ENCODE results near the gene SLC5A2.
"Not testable (repeated sequence)": the region's sequence is repeated elsewhere in the genome, so short reads cannot be mapped to it uniquely, and the experiment has no call there.

Gene SLC5A2

DNA sequence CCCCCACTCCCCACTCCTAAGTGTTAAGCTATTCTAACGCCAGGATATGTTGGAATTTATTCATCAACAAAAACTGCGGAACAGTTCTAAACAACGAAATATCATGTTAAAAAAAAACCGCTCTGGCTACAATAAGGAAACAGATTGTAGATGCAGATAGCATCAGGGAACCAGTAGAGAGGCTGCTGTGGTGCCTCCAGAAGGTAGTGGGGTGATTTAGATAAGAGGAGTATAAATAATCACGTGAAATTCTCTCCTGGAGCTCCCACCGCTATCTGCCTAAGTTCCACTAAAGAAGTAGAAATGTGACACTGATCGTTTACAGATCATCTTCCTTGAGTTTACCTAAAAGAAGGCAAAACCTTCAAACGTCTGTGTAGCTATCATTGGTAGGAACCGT, 52.8 kb downstream of the SLC5A2 start:
- H4K8ac ChIP-seq (ENCODE audit: low read depth, low read length), result no peak overlapping the region
- no peak overlapping the region for H3K27ac ChIP-seq (replicated peaks; ENCODE audit: low read length)
- no peak overlapping the region for H2BK120ac ChIP-seq (ENCODE audit: low read depth, low read length)
- peaks cover 0 to 1% of the 10 kb centered on the region in 2 donors for H3K4me1 ChIP-seq (ENCODE audit: control insufficient read depth in 2 of 2, insufficient read depth in 1 of 2, low read depth in 1 of 2, low read length in 2 of 2)
- no peak overlapping the region for H3K4me3 ChIP-seq (ENCODE audit: low read length in 2 of 2)
- H3K79me1 ChIP-seq (ENCODE audit: low read depth, low read length), result no peaks in the 10 kb centered on the region
- no peak overlapping the region for H3K23ac ChIP-seq (ENCODE audit: low read depth, low read length, poor library complexity)
- H2AFZ ChIP-seq (ENCODE audit: low read length), result no peak overlapping the region
- no peak overlapping the region for H3K4ac ChIP-seq (ENCODE audit: low read length)
- H3K9ac ChIP-seq (ENCODE audit: low read depth, low read length, poor library complexity), result no peak overlapping the region
- no peak overlapping the region for H3K18ac ChIP-seq (ENCODE audit: low read length)
- H3K4me2 ChIP-seq (ENCODE audit: insufficient read depth, low read length, poor library complexity, severe bottlenecking), result no peak overlapping the region
- no peak overlapping the region for H2AK5ac ChIP-seq (ENCODE audit: low read depth, low read length)
- H2BK12ac ChIP-seq (ENCODE audit: low read length), result no peak overlapping the region
- H3K14ac ChIP-seq (ENCODE audit: low read length), result no peak overlapping the region
- H4K91ac ChIP-seq (ENCODE audit: low read depth, low read length, poor library complexity), result no peak overlapping the region
- no CpG with 5 or more reads among the region's 9 CpGs for WGBS, 2 donors (ENCODE audit: extremely low coverage in 2 of 2, insufficient read length in 2 of 2, insufficient replicate concordance in 1 of 2)
- peaks cover 0 to 21% (median 6%) of the 10 kb centered on the region in 3 experiments for H3K27me3 ChIP-seq (ENCODE audit: control insufficient read depth in 3 of 3, insufficient read depth in 3 of 3, low read depth in 1 of 3, low read length in 3 of 3)
- peaks cover 6 to 7% of the 10 kb centered on the region in 2 donors for H3K9me3 ChIP-seq (replicated peaks in 1 of 2; ENCODE audit: control insufficient read depth in 2 of 2, insufficient read depth in 1 of 2, low read depth in 1 of 2, low read length in 2 of 2)
- H2BK15ac ChIP-seq (ENCODE audit: low read length), result no peak overlapping the region
- H3K36me3 ChIP-seq (replicated peaks in 1 of 2; ENCODE audit: control insufficient read depth in 2 of 2, insufficient read depth in 2 of 2, low read length in 2 of 2), result no peaks in the 10 kb centered on the region
- H2BK5ac ChIP-seq (ENCODE audit: low read length), result no peak overlapping the region
- DNase-seq (ENCODE audit: low spot score), result no peak

DNA sequence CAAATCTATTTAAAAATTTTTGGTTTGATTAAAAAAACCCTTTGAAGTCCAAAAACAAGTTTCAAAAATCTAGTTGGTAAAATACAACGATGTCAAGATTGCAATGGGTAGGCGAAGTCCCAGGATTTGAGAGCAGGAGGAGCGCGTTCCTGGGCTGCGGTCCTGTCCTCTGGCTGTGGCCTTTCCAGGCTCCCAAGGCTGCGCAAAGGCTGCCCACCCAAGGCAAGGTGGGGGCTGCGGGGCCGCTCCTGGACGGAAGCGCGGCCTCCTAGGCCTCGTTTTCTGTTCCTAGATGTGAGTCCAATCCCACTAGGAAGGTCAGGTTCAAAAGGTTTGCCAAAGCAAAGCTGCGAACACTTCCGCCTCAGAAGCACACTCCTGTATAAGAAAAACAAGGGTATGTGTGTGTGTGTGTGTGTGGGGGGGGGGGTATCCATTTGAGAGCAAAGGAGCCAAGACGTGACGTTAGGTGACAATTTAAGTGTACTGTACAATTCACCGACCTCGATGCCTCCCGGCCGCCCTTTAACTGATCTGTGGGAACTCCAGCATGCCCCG, 54.0 kb downstream of the SLC5A2 start:
- Histone ChIP-seq H3K4me3 (ENCODE audit: low read length in 2 of 2) (peak overlapping the region in 1 of 2 donors; percentile 29), H3K27me3 (ENCODE audit: control insufficient read depth in 3 of 3, insufficient read depth in 3 of 3, low read depth in 1 of 3, low read length in 3 of 3) (peaks cover 0 to 17% (median 0%) of the 10 kb centered on the region in 3 experiments), H2BK12ac (ENCODE audit: low read length) (no peak overlapping the region), H3K79me1 (ENCODE audit: low read depth, low read length) (no peaks in the 10 kb centered on the region), H4K91ac (ENCODE audit: low read depth, low read length, poor library complexity) (no peak overlapping the region), H3K23ac (ENCODE audit: low read depth, low read length, poor library complexity) (no peak overlapping the region), H3K9me3 (replicated peaks in 1 of 2; ENCODE audit: control insufficient read depth in 2 of 2, insufficient read depth in 1 of 2, low read depth in 1 of 2, low read length in 2 of 2) (peaks cover 2 to 6% of the 10 kb centered on the region in 2 donors), H2BK5ac (ENCODE audit: low read length) (no peak overlapping the region), H3K4me1 (ENCODE audit: control insufficient read depth in 2 of 2, insufficient read depth in 1 of 2, low read depth in 1 of 2, low read length in 2 of 2) (no peaks in the 10 kb centered on the region), H2AFZ (ENCODE audit: low read length) (peak overlapping the region; percentile 76), H3K27ac (replicated peaks; ENCODE audit: low read length) (no peak overlapping the region), H2AK5ac (ENCODE audit: low read depth, low read length) (no peak overlapping the region), H2BK120ac (ENCODE audit: low read depth, low read length) (no peak overlapping the region), H3K4me2 (ENCODE audit: insufficient read depth, low read length, poor library complexity, severe bottlenecking) (peak overlapping the region; percentile 45), H3K14ac (ENCODE audit: low read length) (no peak overlapping the region), H4K8ac (ENCODE audit: low read depth, low read length) (no peak overlapping the region), H2BK15ac (ENCODE audit: low read length) (no peak overlapping the region), H3K18ac (ENCODE audit: low read length) (no peak overlapping the region), H3K36me3 (replicated peaks in 1 of 2; ENCODE audit: control insufficient read depth in 2 of 2, insufficient read depth in 2 of 2, low read length in 2 of 2) (no peaks in the 10 kb centered on the region), H3K9ac (ENCODE audit: low read depth, low read length, poor library complexity) (peak overlapping the region; percentile 44), H3K4ac (ENCODE audit: low read length) (no peak overlapping the region)
- WGBS, 2 donors (ENCODE audit: extremely low coverage in 2 of 2, insufficient read length in 2 of 2, insufficient replicate concordance in 1 of 2), result no CpG with 5 or more reads among the region's 21 CpGs
- DNase-seq (ENCODE audit: low spot score), result no peak

DNA sequence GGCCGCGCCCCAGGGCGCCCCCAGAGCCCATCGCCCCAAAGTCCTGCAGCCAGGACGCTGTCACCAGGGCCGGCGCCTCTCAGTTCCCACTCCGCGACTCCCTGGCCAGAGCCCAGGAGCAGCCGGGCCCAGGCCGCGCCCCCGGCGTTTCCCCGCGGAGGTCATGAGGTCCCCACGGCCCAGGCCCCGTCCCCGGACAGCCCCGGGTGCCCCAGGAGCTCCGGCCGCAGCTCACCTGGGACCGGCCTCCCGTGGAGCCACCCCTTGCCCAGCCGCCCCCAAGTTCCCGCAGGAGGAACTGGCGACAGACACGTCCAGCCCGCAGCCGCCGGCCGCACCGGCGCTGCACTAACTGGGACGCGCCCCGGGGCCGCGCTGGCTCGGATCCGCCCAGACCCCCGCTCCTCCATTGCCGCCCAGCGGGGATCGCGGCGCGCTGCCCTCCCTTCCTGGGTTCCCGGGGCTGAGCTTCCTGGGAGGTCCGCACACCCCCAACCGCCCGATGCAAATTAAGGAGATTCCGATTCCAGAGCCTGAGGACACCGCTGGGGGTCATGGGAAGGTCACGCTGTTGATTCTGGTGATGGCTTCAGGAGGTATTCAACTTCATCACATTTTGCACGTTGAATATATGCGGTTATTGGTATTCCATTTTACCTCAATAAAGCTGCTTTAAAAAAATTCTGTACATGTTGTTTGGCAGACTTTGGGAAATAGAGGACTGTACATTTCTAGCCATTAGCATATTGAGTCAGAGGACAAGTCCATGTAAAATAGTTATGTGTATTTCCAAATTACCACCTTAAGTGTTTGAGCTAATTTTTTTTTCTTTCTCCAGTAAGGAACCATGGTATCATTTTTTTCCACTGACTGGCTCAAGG, 54.7 kb downstream of the SLC5A2 start:
- H4K91ac ChIP-seq (ENCODE audit: low read depth, low read length, poor library complexity), result no peak overlapping the region
- H4K8ac ChIP-seq (ENCODE audit: low read depth, low read length), result no peak overlapping the region
- H2BK120ac ChIP-seq (ENCODE audit: low read depth, low read length), result no peak overlapping the region
- H3K36me3 ChIP-seq (replicated peaks in 1 of 2; ENCODE audit: control insufficient read depth in 2 of 2, insufficient read depth in 2 of 2, low read length in 2 of 2), result no peaks in the 10 kb centered on the region
- WGBS, 2 donors (ENCODE audit: extremely low coverage in 2 of 2, insufficient read length in 2 of 2, insufficient replicate concordance in 1 of 2), result no CpG with 5 or more reads among the region's 57 CpGs
- no peak for DNase-seq (ENCODE audit: low spot score)
- peak overlapping the region; percentile 45 for H3K4me2 ChIP-seq (ENCODE audit: insufficient read depth, low read length, poor library complexity, severe bottlenecking)
- no peak overlapping the region for H2BK15ac ChIP-seq (ENCODE audit: low read length)
- peak overlapping the region; percentile 29 to 54 for H3K4me3 ChIP-seq (ENCODE audit: low read length in 2 of 2)
- H3K9ac ChIP-seq (ENCODE audit: low read depth, low read length, poor library complexity), result peak overlapping the region; percentile 44
- peak overlapping the region; percentile 76 for H2AFZ ChIP-seq (ENCODE audit: low read length)
- no peak overlapping the region for H2BK12ac ChIP-seq (ENCODE audit: low read length)
- peaks cover 0 to 17% (median 0%) of the 10 kb centered on the region in 3 experiments for H3K27me3 ChIP-seq (ENCODE audit: control insufficient read depth in 3 of 3, insufficient read depth in 3 of 3, low read depth in 1 of 3, low read length in 3 of 3)
- H3K23ac ChIP-seq (ENCODE audit: low read depth, low read length, poor library complexity), result no peak overlapping the region
- H3K79me1 ChIP-seq (ENCODE audit: low read depth, low read length), result no peaks in the 10 kb centered on the region
- H3K18ac ChIP-seq (ENCODE audit: low read length), result peak overlapping the region; percentile 17
- H3K27ac ChIP-seq (replicated peaks; ENCODE audit: low read length), result no peak overlapping the region
- H2AK5ac ChIP-seq (ENCODE audit: low read depth, low read length), result no peak overlapping the region
- no peak overlapping the region for H2BK5ac ChIP-seq (ENCODE audit: low read length)
- H3K14ac ChIP-seq (ENCODE audit: low read length), result no peak overlapping the region
- peaks cover 2 to 13% of the 10 kb centered on the region in 2 donors for H3K9me3 ChIP-seq (replicated peaks in 1 of 2; ENCODE audit: control insufficient read depth in 2 of 2, insufficient read depth in 1 of 2, low read depth in 1 of 2, low read length in 2 of 2)
- no peak overlapping the region for H3K4ac ChIP-seq (ENCODE audit: low read length)
- H3K4me1 ChIP-seq (ENCODE audit: control insufficient read depth in 2 of 2, insufficient read depth in 1 of 2, low read depth in 1 of 2, low read length in 2 of 2), result no peaks in the 10 kb centered on the region

DNA sequence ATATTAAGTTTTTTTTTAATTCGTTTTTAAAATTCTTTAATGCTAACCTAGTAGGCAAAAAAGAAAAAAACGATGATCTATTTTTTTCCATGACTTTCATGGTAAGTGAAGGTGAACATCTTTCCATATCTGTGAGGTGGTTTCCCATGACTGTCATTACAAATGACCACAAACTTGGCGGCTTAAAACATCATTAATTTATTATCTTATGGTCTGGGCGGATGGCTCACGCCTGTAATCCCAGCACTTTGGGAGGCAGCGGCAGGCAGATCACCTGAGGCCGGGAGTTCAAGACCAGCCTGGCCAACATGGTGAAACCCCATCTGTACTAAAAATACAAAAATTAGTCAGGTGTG, 55.3 kb downstream of the SLC5A2 start:
- not testable (repeated sequence) for H3K4me3 ChIP-seq (ENCODE audit: low read length in 2 of 2); H2BK5ac ChIP-seq (ENCODE audit: low read length); H2BK15ac ChIP-seq (ENCODE audit: low read length); H3K27ac ChIP-seq (replicated peaks; ENCODE audit: low read length); H2AK5ac ChIP-seq (ENCODE audit: low read depth, low read length); H2BK120ac ChIP-seq (ENCODE audit: low read depth, low read length); H3K4me1 ChIP-seq (ENCODE audit: control insufficient read depth in 2 of 2, insufficient read depth in 1 of 2, low read depth in 1 of 2, low read length in 2 of 2); H2AFZ ChIP-seq (ENCODE audit: low read length); H3K4ac ChIP-seq (ENCODE audit: low read length); H3K14ac ChIP-seq (ENCODE audit: low read length); H3K79me1 ChIP-seq (ENCODE audit: low read depth, low read length); H3K23ac ChIP-seq (ENCODE audit: low read depth, low read length, poor library complexity); H3K4me2 ChIP-seq (ENCODE audit: insufficient read depth, low read length, poor library complexity, severe bottlenecking); H4K8ac ChIP-seq (ENCODE audit: low read depth, low read length); DNase-seq (ENCODE audit: low spot score); H3K9ac ChIP-seq (ENCODE audit: low read depth, low read length, poor library complexity); H3K18ac ChIP-seq (ENCODE audit: low read length); H4K91ac ChIP-seq (ENCODE audit: low read depth, low read length, poor library complexity); H2BK12ac ChIP-seq (ENCODE audit: low read length); H3K36me3 ChIP-seq (replicated peaks in 1 of 2; ENCODE audit: control insufficient read depth in 2 of 2, insufficient read depth in 2 of 2, low read length in 2 of 2)
- Histone ChIP-seq H3K27me3 (ENCODE audit: control insufficient read depth in 3 of 3, insufficient read depth in 3 of 3, low read depth in 1 of 3, low read length in 3 of 3) (peaks cover 0 to 13% (median 0%) of the 10 kb centered on the region in 3 experiments), H3K9me3 (replicated peaks in 1 of 2; ENCODE audit: control insufficient read depth in 2 of 2, insufficient read depth in 1 of 2, low read depth in 1 of 2, low read length in 2 of 2) (peaks cover 0 to 13% of the 10 kb centered on the region in 2 donors)
- no CpG with 5 or more reads among the region's 7 CpGs for WGBS, 2 donors (ENCODE audit: extremely low coverage in 2 of 2, insufficient read length in 2 of 2, insufficient replicate concordance in 1 of 2)
